Ovary (tissue), 9 donors: ENCODE results near the gene ZNF518A. TPM values are rescaled to one million over a fixed set of nuclear protein-coding genes. Genes with fewer than 3 reads are reported as not detected.

Source experiments
- DNase-seq, 5 donors: peaks; one replicate each; pipeline ENCODE4 v3.0.0-alpha.2; 2019 to 2020
- H3K27ac ChIP-seq, 2 donors: fragments of 200-600 bp; one replicate each; pipeline versions ENCODE4 v1.5.1 to v1.8.0; 2019 to 2022
- H3K27me3 ChIP-seq: fragments of 200-600 bp; one replicate; pipeline ENCODE4 v1.8.0; 2022
- H3K36me3 ChIP-seq: fragments of 200-600 bp; sonication (generic); one replicate; pipeline ENCODE4 v1.5.1; 2019
- H3K4me1 ChIP-seq: one replicate; pipeline ENCODE4 v1.8.1; 2013; ENCODE audit warnings: mild to moderate bottlenecking, moderate library complexity; ENCODE audit not compliant: insufficient read depth
- H3K4me3 ChIP-seq: fragments of 200-600 bp; sonication (generic); one replicate; pipeline ENCODE4 v1.5.1; 2017
- H3K9me3 ChIP-seq, 2 donors: fragments of 200-600 bp in 1 of 2; sonication (generic) in 1 of 2; one replicate each; pipeline versions ENCODE4 v1.5.1 to v1.8.1; 2013 to 2019; ENCODE audit warnings: mild to moderate bottlenecking in 1 of 2, moderate library complexity in 1 of 2
- EP300 ChIP-seq: sonication (generic); formaldehyde crosslinking; IDR thresholded peaks from one replicate; pipeline ENCODE4 v1.6.1; 2017; ENCODE audit warnings: antibody characterized with exemption
- POLR2A ChIP-seq: fragments of 450-650 bp; IDR thresholded peaks from one replicate; pipeline ENCODE4 v1.6.1; 2017; ENCODE audit warnings: antibody characterized with exemption, mild to moderate bottlenecking, moderate library complexity
- WGBS, 3 donors: extraction: QIAGEN DNeasy Blood & Tissue Kit in 1 of 3; methylation state at CpG; one replicate each; pipeline versions ENCODE4 v1.1.5 to v1.1.7; 2013 to 2017; 5-methylcytosine and 5-hydroxymethylcytosine counted together
- intact Hi-C, 4 donors: fragments of 100-400 bp; cut with DNase I; formaldehyde crosslinking; loops; one replicate each; pipeline versions ENCODE4 v1.11.0 to v1.15.1; 2022 to 2023
- polyA plus RNA-seq, 2 donors: library from polyadenylated mRNA; stranded (reverse); fragments of 200-250 nt in 1 of 2; fragments of 350-450 nt in 1 of 2; fragmentation: Illumina TruSeq in 1 of 2; extraction: RNeasy Lipid Tissue Mini Kit (QIAGEN cat#74804) in 1 of 2; gene quantifications; one replicate each; pipeline ENCODE4 v1.2.3, GENCODE V29; 2013 to 2014
- total RNA-seq, 7 donors: library from RNA; depleted of rRNA in 2 of 7; stranded (reverse); fragments of >200 nt in 2 of 7; fragmentation: NEBNext Ultra II Directional in 3 of 7; extraction: Animal tissue kit (Norgen Biotek cat#: 25700) in 3 of 7; gene quantifications; one replicate each; pipeline versions ENCODE4 v1.1.0 to v1.2.4, GENCODE V29; 2016 to 2023
- TF ChIP-seq, protein P1 (sequence below), 3 donors: fragments of 450-650 bp in 2 of 3; fragments of 200-600 bp in 1 of 3; IDR thresholded peaks; one replicate each; pipeline versions ENCODE4 v1.5.1 to v1.8.0; 2016 to 2022; ENCODE audit warnings: antibody characterized with exemption in 3 of 3, mild to moderate bottlenecking in 1 of 3
- donor health status: DM: no; HTN: no; CAD: no; lungs with moderate emphysema.
- donor health status: DM: no; HTN: no; CAD: no.
- donor health status: Bipolar disorder and iron deficiency.
- donor health status: DM: yes; HTN: yes; CAD: no.
- donor health status: DM: no; HTN: no; CAD: no.
- donor health status: DM: yes; HTN: yes; CAD: no.

ZNF518A gene
- total and polyA plus RNA-seq, 9 donors = 4.5 to 31.7 (median 16.9) TPM

GRCh38 chr10:96093948-96094347 is 36.1 kb upstream of the ZNF518A start:
- peaks cover 0 to 3% of the 10 kb centered on the region in 2 donors for H3K9me3 ChIP-seq
- H3K36me3 ChIP-seq = no peaks in the 10 kb centered on the region
- TF ChIP-seq EP300 = no peak
- no peak for TF ChIP-seq POLR2A
- TF ChIP-seq, protein P1, sequence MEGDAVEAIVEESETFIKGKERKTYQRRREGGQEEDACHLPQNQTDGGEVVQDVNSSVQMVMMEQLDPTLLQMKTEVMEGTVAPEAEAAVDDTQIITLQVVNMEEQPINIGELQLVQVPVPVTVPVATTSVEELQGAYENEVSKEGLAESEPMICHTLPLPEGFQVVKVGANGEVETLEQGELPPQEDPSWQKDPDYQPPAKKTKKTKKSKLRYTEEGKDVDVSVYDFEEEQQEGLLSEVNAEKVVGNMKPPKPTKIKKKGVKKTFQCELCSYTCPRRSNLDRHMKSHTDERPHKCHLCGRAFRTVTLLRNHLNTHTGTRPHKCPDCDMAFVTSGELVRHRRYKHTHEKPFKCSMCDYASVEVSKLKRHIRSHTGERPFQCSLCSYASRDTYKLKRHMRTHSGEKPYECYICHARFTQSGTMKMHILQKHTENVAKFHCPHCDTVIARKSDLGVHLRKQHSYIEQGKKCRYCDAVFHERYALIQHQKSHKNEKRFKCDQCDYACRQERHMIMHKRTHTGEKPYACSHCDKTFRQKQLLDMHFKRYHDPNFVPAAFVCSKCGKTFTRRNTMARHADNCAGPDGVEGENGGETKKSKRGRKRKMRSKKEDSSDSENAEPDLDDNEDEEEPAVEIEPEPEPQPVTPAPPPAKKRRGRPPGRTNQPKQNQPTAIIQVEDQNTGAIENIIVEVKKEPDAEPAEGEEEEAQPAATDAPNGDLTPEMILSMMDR (IDR thresholded peaks at IDR 0.05) = no peak
- no peaks in the 10 kb centered on the region for H3K4me1 ChIP-seq
- H3K4me3 ChIP-seq = no peak overlapping the region
- intact Hi-C loops = loop anchor here in 1 of 4 donors (5.0 kb wide), 1 partner anchor 33 kb away; no protein-coding TSS in a partner anchor
- H3K27me3 ChIP-seq = peaks cover 4% of the 10 kb centered on the region
- whole genome bisulfite sequencing, 3 donors = 51 to 62% (median 52%) methylated on average over 2 of the region's 2 CpGs
- no peak for DNase-seq
- H3K27ac ChIP-seq = no peak overlapping the region

DNA sequence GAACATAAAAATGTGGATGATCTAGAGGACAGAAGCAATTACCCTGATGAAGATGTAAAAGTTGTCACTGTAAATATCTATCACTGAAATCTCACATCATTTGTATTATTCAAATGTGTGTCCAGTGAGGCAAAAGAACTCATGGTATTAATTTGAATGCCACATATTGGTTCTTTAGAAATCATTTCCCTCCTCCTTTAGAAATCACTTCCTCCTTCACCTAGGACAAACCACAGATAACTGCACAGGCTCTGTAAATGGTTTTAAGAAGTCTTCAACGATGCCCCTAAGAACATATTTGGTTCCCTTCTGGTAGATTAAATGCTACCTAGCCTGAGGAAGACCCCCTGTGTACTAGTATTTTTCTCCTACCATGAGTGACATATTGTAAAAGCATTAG is 33.1 kb upstream of the ZNF518A start:
- no peak for DNase-seq
- peaks cover 0 to 3% of the 10 kb centered on the region in 2 donors for H3K9me3 ChIP-seq
- no peaks in the 10 kb centered on the region for H3K4me1 ChIP-seq
- TF ChIP-seq, protein P1 (IDR thresholded peaks at IDR 0.05) = no peak
- no peak overlapping the region for H3K27ac ChIP-seq
- 57 to 71% (median 70%) methylated on average over 1 of the region's 1 CpG for WGBS, 3 donors
- H3K4me3 ChIP-seq = no peak overlapping the region
- H3K27me3 ChIP-seq = peaks cover 4% of the 10 kb centered on the region
- H3K36me3 ChIP-seq = no peaks in the 10 kb centered on the region
- intact Hi-C loops = no loop called here

DNA sequence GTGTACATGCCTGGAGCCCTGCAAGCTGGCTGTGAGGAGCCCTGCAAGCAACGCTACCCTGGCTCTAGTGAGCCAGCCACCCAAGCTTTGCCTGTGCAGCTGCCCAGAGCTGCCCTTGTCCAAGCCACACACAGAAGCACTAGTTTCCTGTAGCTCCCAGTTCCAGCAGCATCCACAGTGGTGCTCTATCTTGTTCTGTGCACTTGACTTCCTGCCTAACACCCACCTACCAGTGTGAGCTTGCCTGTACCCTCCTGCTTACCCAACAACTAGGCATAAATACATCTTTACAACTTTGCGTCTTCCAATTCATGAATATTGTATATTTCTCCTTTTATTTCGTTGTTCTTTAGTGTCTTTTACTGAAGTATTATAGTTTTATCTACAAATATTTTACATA is 32.2 kb upstream of the ZNF518A start:
- no peak overlapping the region for H3K27ac ChIP-seq
- no peaks in the 10 kb centered on the region for H3K4me1 ChIP-seq
- H3K9me3 ChIP-seq = peaks cover 0 to 3% of the 10 kb centered on the region in 2 donors
- no peak for TF ChIP-seq EP300
- no peak for DNase-seq
- no peaks in the 10 kb centered on the region for H3K36me3 ChIP-seq
- 75 to 81% (median 77%) methylated on average over 3 of the region's 3 CpGs for WGBS, 3 donors
- H3K27me3 ChIP-seq = peaks cover 4% of the 10 kb centered on the region
- intact Hi-C loops = no loop called here
- H3K4me3 ChIP-seq = no peak overlapping the region

DNA sequence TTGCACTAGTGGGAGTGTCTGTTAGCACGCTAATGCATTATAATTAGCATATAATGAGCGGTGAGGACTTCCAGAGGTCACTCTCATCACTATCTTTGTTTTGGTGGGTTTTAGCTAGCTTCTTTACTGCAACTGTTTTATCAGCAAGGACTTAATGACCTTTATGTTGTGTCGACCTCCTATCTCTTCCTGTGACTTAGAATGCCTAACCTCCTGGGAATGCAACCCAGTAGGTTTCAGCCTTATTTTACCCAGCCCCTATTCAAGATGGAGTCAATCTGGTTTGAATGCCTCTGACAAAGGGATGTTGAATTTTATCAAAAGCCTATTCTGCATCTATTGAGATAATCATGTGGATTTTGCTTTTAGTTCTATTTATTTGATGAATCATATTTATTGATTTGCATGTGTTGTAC is 22.5 kb upstream of the ZNF518A start:
- DNase-seq = no peak
- intact Hi-C loops = no loop called here
- H3K27me3 ChIP-seq = no peaks in the 10 kb centered on the region
- no peak overlapping the region for H3K4me3 ChIP-seq
- no peaks in the 10 kb centered on the region for H3K36me3 ChIP-seq
- TF ChIP-seq, protein P1 (IDR thresholded peaks at IDR 0.05) = no peak
- no peak for TF ChIP-seq EP300
- H3K9me3 ChIP-seq = no peaks in the 10 kb centered on the region
- H3K4me1 ChIP-seq = no peaks in the 10 kb centered on the region
- no peak overlapping the region for H3K27ac ChIP-seq
- 29 to 48% (median 35%) methylated on average over 3 of the region's 3 CpGs for WGBS, 3 donors

- no peaks in the 10 kb centered on the region for H3K4me1 ChIP-seq
- H3K36me3 ChIP-seq = no peaks in the 10 kb centered on the region
- WGBS, 3 donors = 89 to 95% (median 89%) methylated on average over 7 of the region's 7 CpGs
- intact Hi-C loops = no loop called here
- DNase-seq = no peak
- H3K27me3 ChIP-seq = no peaks in the 10 kb centered on the region
- H3K27ac ChIP-seq = no peak overlapping the region
- no peak overlapping the region for H3K4me3 ChIP-seq
- TF ChIP-seq EP300 (no peak), POLR2A (no peak)
- TF ChIP-seq, protein P1 (IDR thresholded peaks at IDR 0.05) = no peak
- no peaks in the 10 kb centered on the region for H3K9me3 ChIP-seq
These were observed 17.6 kb upstream of the ZNF518A start for GRCh38 chr10:96112531-96112930.
